C4-2B (cell line): ENCODE measurements around the gene MCF2L.

Experiments used
- H3K27ac ChIP-seq: fragments of 450-650 bp; 2 replicates; pipeline ENCODE4 v1.5.1; 2017
- CTCF ChIP-seq: fragments of 450-650 bp; conservative IDR thresholded peaks from 2 replicates; pipeline ENCODE4 v1.5.1; 2017; ENCODE audit warnings: mild to moderate bottlenecking
- ZFX ChIP-seq: fragments of 450-650 bp; IDR thresholded peaks from 2 replicates; pipeline ENCODE4 v1.6.1; 2017

The MCF2L gene

GRCh38 chr13:112974671-112975070 is 5.7 kb downstream of the MCF2L start:
- no peak overlapping the region for H3K27ac ChIP-seq
- TF ChIP-seq ZFX, result no peak
- no peak for TF ChIP-seq CTCF

- no peak overlapping the region for H3K27ac ChIP-seq
- no peak for TF ChIP-seq CTCF
- TF ChIP-seq ZFX, result no peak
Measured at GRCh38 chr13:112975401-112975939, 6.5 kb downstream of the MCF2L start.

GRCh38 chr13:112976526-112976925 is 7.5 kb downstream of the MCF2L start:
- TF ChIP-seq CTCF (no peak), ZFX (no peak)

GRCh38 chr13:112977091-112977490 is 8.1 kb downstream of the MCF2L start:
- H3K27ac ChIP-seq, result no peak overlapping the region
- TF ChIP-seq ZFX (no peak), CTCF (no peak)

More at GRCh38 chr13:112976526-112976925, 7.5 kb downstream of the MCF2L start:
- H3K27ac ChIP-seq, result no peak overlapping the region

GRCh38 chr13:112977525-112977924 is 8.5 kb downstream of the MCF2L start:
- TF ChIP-seq CTCF, result no peak
- no peak for TF ChIP-seq ZFX
- H3K27ac ChIP-seq, result no peak overlapping the region

- no peak for TF ChIP-seq ZFX
- no peak for TF ChIP-seq CTCF
- no peak overlapping the region for H3K27ac ChIP-seq
Measured at GRCh38 chr13:112978561-112979405, 9.8 kb downstream of the MCF2L start.

GRCh38 chr13:112979406-112979902 is 10.4 kb downstream of the MCF2L start:
- H3K27ac ChIP-seq, result no peak overlapping the region
- no peak for TF ChIP-seq CTCF
- TF ChIP-seq ZFX, result no peak
